Skeletal muscle satellite cell (primary cell): ENCODE results near the gene RAPSN. TPM values are rescaled to one million over a fixed set of nuclear protein-coding genes. Genes with fewer than 3 reads are reported as not detected.

Source experiments
- H3K27me3 ChIP-seq: 2 replicates; pipeline ENCODE4 v1.7.0; 2013; ENCODE audit warnings: low read length; ENCODE audit not compliant: control insufficient read depth, insufficient read depth
- H3K36me3 ChIP-seq: 2 replicates; pipeline ENCODE4 v1.7.0; 2013; ENCODE audit warnings: mild to moderate bottlenecking, control low read depth, low read length; ENCODE audit not compliant: insufficient read depth
- H3K4me1 ChIP-seq: 2 replicates; pipeline ENCODE4 v1.7.0; 2013; ENCODE audit warnings: low read length; ENCODE audit not compliant: control insufficient read depth, insufficient read depth
- H3K4me2 ChIP-seq: 2 replicates; pipeline ENCODE4 v1.7.0; 2013; ENCODE audit warnings: mild to moderate bottlenecking, low read length
- H3K4me3 ChIP-seq: 2 replicates; pipeline ENCODE4 v1.7.0; 2013; ENCODE audit warnings: low read length
- H3K9ac ChIP-seq: 2 replicates; pipeline ENCODE4 v1.7.0; 2013; ENCODE audit warnings: mild to moderate bottlenecking, low read depth, low read length, moderate library complexity
- H3K9me3 ChIP-seq: replicated peaks from 2 replicates; pipeline ENCODE4 v1.7.0; 2013; ENCODE audit warnings: mild to moderate bottlenecking, control low read depth, low read length
- total RNA-seq: library from RNA; depleted of rRNA; stranded (reverse); fragments of >200 nt; gene quantifications from 2 replicates; pipeline ENCODE4 v1.2.3, GENCODE V29; 2012; rRNA removed

RAPSN gene
- total RNA-seq = 0.76 and 10.3 TPM in 2 replicates

GRCh38 chr11:47448566-47449427 lies at the start of gene RAPSN:
Gene RAPSN (minus strand): TSS chr11:47449136. CDS start chr11:47448964, 172 bp downstream.
- Histone ChIP-seq H3K4me3 (peak within 1 kb of the TSS; percentile 73), H3K36me3 (peaks cover 10% of the 10 kb centered on the region), H3K9me3 (no peaks in the 10 kb centered on the region), H3K9ac (peak within 1 kb of the TSS; percentile 86), H3K4me1 (peaks cover 22% of the 10 kb centered on the region), H3K27me3 (no peaks in the 10 kb centered on the region), H3K4me2 (peak within 1 kb of the TSS; percentile 79)

- no peak overlapping the region for H3K4me3 ChIP-seq
- H3K27me3 ChIP-seq = no peaks in the 10 kb centered on the region
- H3K36me3 ChIP-seq = peaks cover 46% of the 10 kb centered on the region
- no peak overlapping the region for H3K4me2 ChIP-seq
- H3K9me3 ChIP-seq = no peaks in the 10 kb centered on the region
- H3K9ac ChIP-seq = no peak overlapping the region
- H3K4me1 ChIP-seq = peaks cover 12% of the 10 kb centered on the region
Measured at GRCh38 chr11:47498149-47498548, 49.2 kb upstream of the RAPSN start.

- Histone ChIP-seq H3K4me2 (no peak overlapping the region), H3K9me3 (no peaks in the 10 kb centered on the region), H3K36me3 (peaks cover 48% of the 10 kb centered on the region), H3K4me1 (peaks cover 12% of the 10 kb centered on the region), H3K4me3 (no peak overlapping the region), H3K9ac (no peak overlapping the region), H3K27me3 (no peaks in the 10 kb centered on the region)
Measured at GRCh38 chr11:47496808-47497207, 47.9 kb upstream of the RAPSN start.

GRCh38 chr11:47495856-47496217 lies 46.9 kb upstream of the RAPSN start:
- H3K36me3 ChIP-seq = peaks cover 49% of the 10 kb centered on the region
- no peak overlapping the region for H3K4me3 ChIP-seq
- no peak overlapping the region for H3K9ac ChIP-seq
- peaks cover 12% of the 10 kb centered on the region for H3K4me1 ChIP-seq
- H3K9me3 ChIP-seq = no peaks in the 10 kb centered on the region
- H3K27me3 ChIP-seq = no peaks in the 10 kb centered on the region
- H3K4me2 ChIP-seq = no peak overlapping the region

- H3K4me2 ChIP-seq = no peak overlapping the region
- no peak overlapping the region for H3K9ac ChIP-seq
- no peaks in the 10 kb centered on the region for H3K27me3 ChIP-seq
- H3K4me3 ChIP-seq = no peak overlapping the region
- H3K4me1 ChIP-seq = peaks cover 12% of the 10 kb centered on the region
- H3K36me3 ChIP-seq = peaks cover 43% of the 10 kb centered on the region
- H3K9me3 ChIP-seq = no peaks in the 10 kb centered on the region
Measured at GRCh38 chr11:47495011-47495855, 46.3 kb upstream of the RAPSN start.

GRCh38 chr11:47489395-47489755 lies 40.4 kb upstream of the RAPSN start:
- peaks cover 54% of the 10 kb centered on the region for H3K36me3 ChIP-seq
- no peaks in the 10 kb centered on the region for H3K9me3 ChIP-seq
- peaks cover 8% of the 10 kb centered on the region for H3K4me1 ChIP-seq
- H3K27me3 ChIP-seq = no peaks in the 10 kb centered on the region
- no peak overlapping the region for H3K9ac ChIP-seq
- no peak overlapping the region for H3K4me2 ChIP-seq
- no peak overlapping the region for H3K4me3 ChIP-seq

- no peaks in the 10 kb centered on the region for H3K9me3 ChIP-seq
- peaks cover 54% of the 10 kb centered on the region for H3K36me3 ChIP-seq
- no peak overlapping the region for H3K4me3 ChIP-seq
- peaks cover 8% of the 10 kb centered on the region for H3K4me1 ChIP-seq
- no peak overlapping the region for H3K9ac ChIP-seq
- no peak overlapping the region for H3K4me2 ChIP-seq
- H3K27me3 ChIP-seq = no peaks in the 10 kb centered on the region
Measured at GRCh38 chr11:47488674-47489394, 39.9 kb upstream of the RAPSN start.

GRCh38 chr11:47488111-47488510 lies 39.2 kb upstream of the RAPSN start:
- Histone ChIP-seq H3K27me3 (no peaks in the 10 kb centered on the region), H3K4me2 (no peak overlapping the region), H3K4me1 (peaks cover 8% of the 10 kb centered on the region), H3K4me3 (no peak overlapping the region), H3K9ac (no peak overlapping the region), H3K36me3 (peaks cover 58% of the 10 kb centered on the region), H3K9me3 (no peaks in the 10 kb centered on the region)

- no peaks in the 10 kb centered on the region for H3K27me3 ChIP-seq
- H3K36me3 ChIP-seq = peaks cover 62% of the 10 kb centered on the region
- H3K4me3 ChIP-seq = no peak overlapping the region
- H3K4me2 ChIP-seq = no peak overlapping the region
- H3K4me1 ChIP-seq = peaks cover 8% of the 10 kb centered on the region
- H3K9me3 ChIP-seq = no peaks in the 10 kb centered on the region
- no peak overlapping the region for H3K9ac ChIP-seq
Measured at GRCh38 chr11:47487421-47487820, 38.5 kb upstream of the RAPSN start.

- Histone ChIP-seq H3K27me3 (no peaks in the 10 kb centered on the region), H3K4me2 (no peak overlapping the region), H3K36me3 (peaks cover 75% of the 10 kb centered on the region), H3K9me3 (no peaks in the 10 kb centered on the region), H3K4me3 (no peak overlapping the region), H3K9ac (no peak overlapping the region), H3K4me1 (peaks cover 8% of the 10 kb centered on the region)
Measured at GRCh38 chr11:47485107-47485506, 36.2 kb upstream of the RAPSN start.

- H3K9me3 ChIP-seq = no peaks in the 10 kb centered on the region
- peaks cover 5% of the 10 kb centered on the region for H3K4me1 ChIP-seq
- no peaks in the 10 kb centered on the region for H3K27me3 ChIP-seq
- H3K4me2 ChIP-seq = no peak overlapping the region
- H3K4me3 ChIP-seq = no peak overlapping the region
- peaks cover 83% of the 10 kb centered on the region for H3K36me3 ChIP-seq
- no peak overlapping the region for H3K9ac ChIP-seq
Measured at GRCh38 chr11:47483457-47483856, 34.5 kb upstream of the RAPSN start.
